ENCODE measurements around the gene DCPS. TPM values are rescaled to one million over a fixed set of nuclear protein-coding genes. Genes with fewer than 3 reads are reported as not detected.
A peak's percentile ranks its signal among the peaks of the same experiment; 100 is the strongest.

Gene DCPS
- total RNA-seq, 4 donors from 2014 or later, result 6.7 to 23.9 (median 7.9) TPM

DNA sequence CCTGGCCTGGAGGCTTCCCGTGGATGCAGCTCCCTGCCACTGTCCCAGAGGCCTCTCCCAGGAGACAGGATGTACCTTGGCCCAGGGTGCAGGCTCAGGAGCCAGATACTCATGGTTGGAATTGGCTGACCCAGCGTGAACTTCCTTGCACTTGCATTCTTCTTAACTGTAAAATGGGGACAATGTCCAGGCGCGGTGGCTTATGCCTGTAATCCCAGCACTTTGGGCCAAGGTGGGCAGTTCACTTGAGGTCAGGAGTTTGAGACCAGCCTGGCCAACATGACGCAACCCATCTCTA is 31.6 kb downstream of the DCPS start:
- no peaks in the 10 kb centered on the region for H3K4me1 ChIP-seq
- DNase-seq, result peak in 2 of 3 donors; percentile 44 to 47
- no peak overlapping the region for H3K4me3 ChIP-seq
- H3K36me3 ChIP-seq, result no peaks in the 10 kb centered on the region
- H3K27ac ChIP-seq, result no peak overlapping the region
- H3K27me3 ChIP-seq, result no peaks in the 10 kb centered on the region
- no peaks in the 10 kb centered on the region for H3K9me3 ChIP-seq
- no peak for TF ChIP-seq POLR2A (IDR thresholded peaks at IDR 0.05)
- TF ChIP-seq, protein P1, sequence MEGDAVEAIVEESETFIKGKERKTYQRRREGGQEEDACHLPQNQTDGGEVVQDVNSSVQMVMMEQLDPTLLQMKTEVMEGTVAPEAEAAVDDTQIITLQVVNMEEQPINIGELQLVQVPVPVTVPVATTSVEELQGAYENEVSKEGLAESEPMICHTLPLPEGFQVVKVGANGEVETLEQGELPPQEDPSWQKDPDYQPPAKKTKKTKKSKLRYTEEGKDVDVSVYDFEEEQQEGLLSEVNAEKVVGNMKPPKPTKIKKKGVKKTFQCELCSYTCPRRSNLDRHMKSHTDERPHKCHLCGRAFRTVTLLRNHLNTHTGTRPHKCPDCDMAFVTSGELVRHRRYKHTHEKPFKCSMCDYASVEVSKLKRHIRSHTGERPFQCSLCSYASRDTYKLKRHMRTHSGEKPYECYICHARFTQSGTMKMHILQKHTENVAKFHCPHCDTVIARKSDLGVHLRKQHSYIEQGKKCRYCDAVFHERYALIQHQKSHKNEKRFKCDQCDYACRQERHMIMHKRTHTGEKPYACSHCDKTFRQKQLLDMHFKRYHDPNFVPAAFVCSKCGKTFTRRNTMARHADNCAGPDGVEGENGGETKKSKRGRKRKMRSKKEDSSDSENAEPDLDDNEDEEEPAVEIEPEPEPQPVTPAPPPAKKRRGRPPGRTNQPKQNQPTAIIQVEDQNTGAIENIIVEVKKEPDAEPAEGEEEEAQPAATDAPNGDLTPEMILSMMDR (IDR thresholded peaks at IDR 0.05), result no peak

DNA sequence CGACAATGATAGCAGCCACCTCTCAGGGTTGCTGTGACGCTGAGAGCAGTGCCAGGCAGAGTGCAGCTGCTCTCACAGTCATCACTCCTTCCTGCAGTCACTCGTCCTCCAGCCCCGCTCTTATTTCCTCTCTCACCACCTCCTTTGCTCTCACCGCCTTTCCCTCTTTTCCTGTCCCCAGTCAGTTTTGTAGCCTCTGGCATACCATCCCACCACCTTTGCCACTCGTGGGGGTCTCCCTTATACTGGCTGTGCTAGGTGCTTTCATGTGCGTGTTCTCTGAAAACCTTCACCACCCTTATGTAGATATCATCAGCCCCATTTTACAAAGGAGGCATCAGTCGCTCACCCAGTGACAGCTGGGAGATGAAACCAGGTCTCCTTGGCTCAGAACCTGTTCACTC is 32.3 kb downstream of the DCPS start:
- TF ChIP-seq POLR2A (IDR thresholded peaks at IDR 0.05), result no peak
- TF ChIP-seq, protein P1 (IDR thresholded peaks at IDR 0.05), result no peak
- no peak overlapping the region for H3K4me3 ChIP-seq
- no peak overlapping the region for H3K27ac ChIP-seq
- H3K36me3 ChIP-seq, result no peaks in the 10 kb centered on the region
- H3K4me1 ChIP-seq, result no peaks in the 10 kb centered on the region
- no peaks in the 10 kb centered on the region for H3K27me3 ChIP-seq
- peak in 1 of 3 donors; percentile 24 for DNase-seq
- H3K9me3 ChIP-seq, result no peaks in the 10 kb centered on the region

DNA sequence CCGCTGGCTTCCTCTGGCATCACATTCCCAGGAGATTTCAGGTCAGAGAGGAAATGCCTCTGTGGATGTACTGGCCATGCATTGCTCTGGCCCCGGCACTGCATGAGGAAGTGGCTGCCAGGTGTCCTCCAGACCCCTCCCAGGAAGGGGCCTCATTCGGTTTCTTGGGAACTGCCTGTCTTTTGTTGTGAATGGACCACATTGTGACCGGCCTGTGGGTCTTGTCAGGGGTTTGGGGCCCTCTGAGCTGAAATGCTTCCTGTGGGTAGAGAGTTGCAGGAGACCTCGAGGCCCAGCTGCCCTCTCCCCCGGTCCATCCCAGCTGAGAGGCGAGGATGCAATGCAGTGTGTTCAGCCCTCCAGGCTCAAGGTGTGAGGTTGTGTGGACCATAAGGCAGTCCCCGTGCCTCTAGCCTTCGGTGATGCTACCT is 32.8 kb downstream of the DCPS start:
- TF ChIP-seq, protein P1 (IDR thresholded peaks at IDR 0.05), result no peak
- no peak for TF ChIP-seq POLR2A (IDR thresholded peaks at IDR 0.05)
- Histone ChIP-seq H3K4me1 (no peaks in the 10 kb centered on the region), H3K36me3 (no peaks in the 10 kb centered on the region)

DNA sequence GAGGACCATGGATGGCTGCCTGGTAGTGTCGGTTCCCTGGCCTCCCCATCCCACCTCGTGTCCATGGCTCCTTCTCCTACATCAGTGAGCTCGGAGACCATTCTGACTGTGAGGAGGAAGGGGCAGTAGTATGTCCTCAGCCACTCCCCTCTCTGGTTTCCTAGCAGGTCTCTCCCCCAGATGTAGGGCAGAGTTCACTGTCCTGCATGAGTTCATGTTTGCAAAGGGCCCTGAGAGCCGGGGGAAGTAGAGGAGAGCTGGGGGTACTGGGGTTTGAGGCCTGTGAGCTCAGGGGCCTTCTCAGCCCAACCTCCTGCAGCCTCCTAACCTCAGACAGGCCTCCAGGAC is 33.2 kb downstream of the DCPS start:
- no peaks in the 10 kb centered on the region for H3K9me3 ChIP-seq
- TF ChIP-seq, protein P1 (IDR thresholded peaks at IDR 0.05), result no peak
- H3K4me3 ChIP-seq, result no peak overlapping the region
- H3K27me3 ChIP-seq, result no peaks in the 10 kb centered on the region
- H3K36me3 ChIP-seq, result no peaks in the 10 kb centered on the region
- H3K27ac ChIP-seq, result peak overlapping the region in 1 of 4 donors; percentile 19
- no peaks in the 10 kb centered on the region for H3K4me1 ChIP-seq
- no peak for DNase-seq

More for the DNA sequence above, 32.8 kb downstream of the DCPS start:
- peak in 1 of 3 donors; percentile 23 for DNase-seq
- Histone ChIP-seq H3K27ac (peak overlapping the region in 1 of 4 donors; percentile 19), H3K9me3 (no peaks in the 10 kb centered on the region), H3K27me3 (no peaks in the 10 kb centered on the region), H3K4me3 (no peak overlapping the region)

DNA sequence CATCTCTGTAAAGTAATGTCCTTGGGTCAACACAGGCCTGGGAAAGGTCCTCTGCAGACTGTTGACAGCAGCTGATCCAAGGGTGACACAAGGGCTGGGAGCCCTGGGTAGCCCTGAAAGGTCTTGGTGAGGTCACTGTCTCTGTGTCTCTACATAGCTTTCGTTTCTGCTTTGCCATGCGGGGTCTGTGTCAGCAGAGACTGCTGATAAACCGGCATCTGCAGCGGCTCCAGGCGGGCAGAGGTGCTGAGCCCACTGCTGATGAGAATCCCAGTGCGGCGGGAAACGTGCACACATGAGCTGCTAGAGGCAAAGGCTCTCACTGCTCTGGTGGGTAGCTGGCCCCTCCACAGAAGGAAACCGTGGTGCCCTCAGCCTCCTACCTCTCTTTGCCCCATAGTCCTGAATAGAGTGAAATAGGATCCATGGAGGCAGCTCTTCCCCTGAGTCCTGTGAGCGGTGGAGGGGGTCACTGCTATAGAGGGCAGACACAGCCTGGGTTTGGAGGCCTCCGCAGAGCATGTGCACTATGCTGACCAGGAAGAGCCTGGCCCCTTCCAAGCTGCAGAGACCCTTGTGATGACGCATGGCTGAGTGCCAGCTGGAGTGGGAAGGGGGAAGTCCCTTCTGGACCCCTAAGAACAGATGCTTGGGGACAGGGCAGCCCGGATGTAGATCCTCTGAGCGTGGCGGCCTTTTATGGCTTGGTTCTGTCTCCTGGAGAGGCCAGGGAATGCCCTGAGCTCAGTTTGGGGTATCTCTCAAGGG is 33.8 kb downstream of the DCPS start:
- Histone ChIP-seq H3K4me3 (no peak overlapping the region), H3K4me1 (no peaks in the 10 kb centered on the region), H3K27me3 (no peaks in the 10 kb centered on the region), H3K27ac (no peak overlapping the region), H3K9me3 (no peaks in the 10 kb centered on the region), H3K36me3 (no peaks in the 10 kb centered on the region)
- DNase-seq, result peak in 1 of 3 donors; percentile 40
- TF ChIP-seq, protein P1 (IDR thresholded peaks at IDR 0.05), result no peak
- no peak for TF ChIP-seq POLR2A (IDR thresholded peaks at IDR 0.05)

Data from Peyer's patch (tissue), 4 donors.